Cardiac muscle cell (in vitro differentiated cells and primary cell): Measurements from ENCODE around the gene TSTD2. TPM values are rescaled to one million over a fixed set of nuclear protein-coding genes. Genes with fewer than 3 reads are reported as not detected.

Experiments
- DNase-seq, 2 donors: peaks; one replicate each; pipeline versions ENCODE4 v3.0.0 to v3.0.0-alpha.2; 2010 to 2017; ENCODE audit warnings: low read depth in 1 of 2, low spot score in 1 of 2
- H3K27ac ChIP-seq: fragments of 200-600 bp; sonication (generic); 2 replicates; pipeline ENCODE4 v1.5.1; 2016
- H3K27me3 ChIP-seq: fragments of 200-600 bp; sonication (generic); 2 replicates; pipeline ENCODE4 v1.6.0; 2016; ENCODE audit warnings: control low read depth
- H3K36me3 ChIP-seq: fragments of 200-600 bp; sonication (generic); 2 replicates; pipeline ENCODE4 v1.5.1; 2016; ENCODE audit warnings: control low read depth
- H3K4me1 ChIP-seq: fragments of 200-600 bp; sonication (generic); 2 replicates; pipeline ENCODE4 v1.8.1; 2017; ENCODE audit warnings: low read depth, mild to moderate bottlenecking, mixed run types
- H3K4me3 ChIP-seq: fragments of 200-600 bp; sonication (generic); 2 replicates; pipeline ENCODE4 v1.5.1; 2016; ENCODE audit warnings: mild to moderate bottlenecking
- H3K9me3 ChIP-seq: fragments of 200-600 bp; sonication (generic); 2 replicates; pipeline ENCODE4 v1.5.1; 2017; ENCODE audit warnings: low read depth, mild to moderate bottlenecking, control low read depth
- CTCF ChIP-seq: IDR thresholded peaks from 2 replicates; pipeline ENCODE4 v1.5.1; 2012; ENCODE audit warnings: low read depth, mild to moderate bottlenecking, low read length
- polyA plus RNA-seq: library from polyadenylated mRNA; unstranded; fragments of >200 nt; fragmentation: Nextera tagmentation; extraction: Ambion mirVana; gene quantifications from 2 replicates; pipeline ENCODE4 v1.2.1, GENCODE V29; 2016
- total RNA-seq: library from RNA; depleted of rRNA; stranded (reverse); fragments of >200 nt; gene quantifications from 2 replicates; pipeline ENCODE4 v1.2.3, GENCODE V29; 2016

Gene TSTD2
- total and polyA plus RNA-seq, 2 experiments from 2014 or later: 17.2 to 25.9 TPM

GRCh38 chr9:97553141-97553540 lies 80.0 kb downstream of the TSTD2 start:
- no peaks in the 10 kb centered on the region for H3K9me3 ChIP-seq
- H3K4me1 ChIP-seq: no peaks in the 10 kb centered on the region
- no peak for TF ChIP-seq CTCF
- H3K4me3 ChIP-seq: no peak overlapping the region
- DNase-seq: no peak
- H3K27me3 ChIP-seq: no peaks in the 10 kb centered on the region
- no peak overlapping the region for H3K27ac ChIP-seq
- H3K36me3 ChIP-seq: peaks cover 40% of the 10 kb centered on the region

GRCh38 chr9:97551308-97551707 lies 81.9 kb downstream of the TSTD2 start:
- no peak for DNase-seq
- Histone ChIP-seq H3K27me3 (no peaks in the 10 kb centered on the region), H3K4me1 (no peaks in the 10 kb centered on the region), H3K4me3 (no peak overlapping the region), H3K27ac (no peak overlapping the region), H3K36me3 (peaks cover 46% of the 10 kb centered on the region), H3K9me3 (no peaks in the 10 kb centered on the region)
- TF ChIP-seq CTCF: no peak

DNA sequence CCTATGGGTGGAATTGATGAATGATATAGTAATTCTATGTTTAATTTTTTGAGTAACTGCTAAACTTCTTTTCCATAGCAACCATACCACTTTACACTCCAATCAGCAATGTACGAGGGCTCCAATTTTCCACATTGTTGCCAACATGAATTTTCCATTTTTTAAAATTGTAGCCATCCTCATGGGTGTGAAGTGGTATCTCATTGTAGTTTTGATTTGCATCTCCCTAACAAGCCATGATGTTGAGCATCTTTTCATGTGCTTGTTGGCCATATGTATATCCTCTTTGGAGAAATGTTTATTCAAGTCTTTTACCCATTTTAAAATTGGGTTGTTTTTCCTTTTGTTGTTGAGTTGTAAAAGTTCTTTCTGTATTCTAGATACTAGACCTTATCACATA lies 82.8 kb downstream of the TSTD2 start:
- TF ChIP-seq CTCF: no peak
- Histone ChIP-seq H3K36me3 (peaks cover 43% of the 10 kb centered on the region), H3K27ac (no peak overlapping the region), H3K4me1 (no peaks in the 10 kb centered on the region), H3K9me3 (no peaks in the 10 kb centered on the region), H3K27me3 (no peaks in the 10 kb centered on the region), H3K4me3 (no peak overlapping the region)
- no peak for DNase-seq

Other genes starting within 250 kb of the TSTD2 start
- gene TDRD7, start 221.3 kb downstream of the TSTD2 start, total RNA-seq: 3.3 and 4.5 TPM in 2 replicates
- gene TDRD7, start 221.3 kb downstream of the TSTD2 start, polyA plus RNA-seq: 2.8 and 4.2 TPM in 2 replicates
- gene TMOD1, start 131.7 kb downstream of the TSTD2 start, total RNA-seq: 61.4 and 75.7 TPM in 2 replicates
- 168 and 219 TPM in 2 replicates for gene TMOD1, start 131.7 kb downstream of the TSTD2 start, polyA plus RNA-seq
- gene NCBP1, start 453 bp upstream of the TSTD2 start, total RNA-seq: 22.1 and 26.6 TPM in 2 replicates
- gene NCBP1, start 453 bp upstream of the TSTD2 start, polyA plus RNA-seq: 34.4 and 39.2 TPM in 2 replicates
- 16.0 and 21.1 TPM in 2 replicates for gene XPA, start 64.0 kb upstream of the TSTD2 start, total RNA-seq
- gene XPA, start 64.0 kb upstream of the TSTD2 start, polyA plus RNA-seq: 29.2 and 31.5 TPM in 2 replicates
- not detected in 2 replicates for gene FOXE1, start 219.9 kb upstream of the TSTD2 start, total RNA-seq
- not detected in 2 replicates for gene FOXE1, start 219.9 kb upstream of the TSTD2 start, polyA plus RNA-seq